Hepatocyte (in vitro differentiated cells): Measurements from ENCODE around the gene NKAPL.

Experiments used
- CTCF ChIP-seq: fragments of 200-600 bp; sonication (generic); IDR thresholded peaks from 2 replicates; pipeline ENCODE4 v1.5.1; 2016; ENCODE audit warnings: antibody characterized with exemption, mild to moderate bottlenecking; ENCODE audit not compliant: poor library complexity
- EZH2phosphoT487 ChIP-seq: fragments of 200-600 bp; sonication (generic); IDR thresholded peaks from one replicate; pipeline ENCODE4 v1.6.1; 2018; ENCODE audit warnings: antibody characterized with exemption, mild to moderate bottlenecking, low read depth, moderate library complexity; ENCODE audit not compliant: unreplicated experiment, severe bottlenecking

- TF ChIP-seq CTCF (no peak), EZH2phosphoT487 (no peak)
Measured at GRCh38 chr6:28226460-28226859, 32.6 kb upstream of the NKAPL start.
